HG03196 (cell line): Measurements from ENCODE around the gene TAC4.

ENCODE experiments used
- ATAC-seq: cut with Tn5 transposase; IDR thresholded peaks from one replicate; pipeline ENCODE4 v1.9.1; 2021; ENCODE audit not compliant: unreplicated experiment

Gene TAC4

GRCh38 chr17:49815761-49816281 is 32.0 kb downstream of the TAC4 start:
- no peak for ATAC-seq

DNA sequence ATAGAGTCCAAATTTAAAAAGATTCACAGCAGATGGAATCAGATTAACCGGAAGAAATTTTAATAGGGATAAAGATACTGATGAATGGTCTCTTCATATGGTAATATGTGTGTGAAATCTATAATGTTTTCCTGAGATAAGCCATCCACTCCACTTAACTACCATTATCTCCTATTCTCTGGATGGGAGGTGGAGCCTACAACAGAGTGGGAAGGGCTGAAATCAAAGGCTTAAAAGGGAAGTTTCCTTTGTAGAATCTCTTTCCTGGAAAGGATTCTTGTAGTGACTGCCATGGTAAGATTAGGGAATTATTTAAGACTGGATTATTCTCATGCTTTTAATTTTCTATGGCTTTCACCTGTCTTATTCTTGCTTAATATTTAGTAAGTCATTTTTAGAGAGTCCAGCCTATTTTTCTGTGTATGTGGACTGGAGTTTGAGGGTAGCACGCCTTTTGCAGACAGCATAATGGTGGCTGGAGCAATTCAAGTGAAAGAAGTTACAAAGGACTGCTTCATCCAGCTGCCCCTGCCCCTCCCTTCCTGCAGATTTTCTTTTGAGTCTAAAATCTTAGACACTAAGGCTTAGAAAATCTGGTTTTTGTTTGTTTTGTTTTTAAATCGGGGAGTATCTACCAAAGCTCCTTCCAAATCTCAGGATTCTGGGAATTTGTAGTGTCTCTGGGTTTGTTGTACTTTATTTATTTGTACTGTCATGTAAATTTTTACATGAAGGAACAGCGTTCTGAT is 32.9 kb downstream of the TAC4 start:
- ATAC-seq, result no peak

- ATAC-seq, result no peak
These were observed 38.8 kb downstream of the TAC4 start for GRCh38 chr17:49809056-49809455.

GRCh38 chr17:49798738-49799137 is 49.1 kb downstream of the TAC4 start:
- ATAC-seq, result no peak

GRCh38 chr17:49798182-49798581 is 49.7 kb downstream of the TAC4 start:
- ATAC-seq, result no peak

DNA sequence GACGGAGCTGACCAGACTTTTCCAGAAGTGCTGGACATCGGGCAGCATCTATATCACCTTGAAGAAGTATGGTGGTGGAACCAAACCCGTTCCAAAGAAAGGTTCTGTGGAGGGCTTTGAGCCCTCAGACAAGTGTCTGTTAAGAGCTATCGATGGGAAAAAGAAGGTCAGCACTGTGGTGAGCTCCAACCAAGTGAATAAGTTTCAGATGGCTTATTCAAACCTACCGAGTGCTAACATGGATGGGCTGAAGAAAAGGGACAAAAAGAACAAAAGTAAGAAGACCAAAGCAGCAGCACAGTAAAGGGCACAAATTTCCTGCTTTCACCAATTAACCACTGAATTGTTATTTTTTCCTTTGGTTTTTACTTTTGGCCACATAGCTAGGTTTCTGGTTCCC is 52.5 kb downstream of the TAC4 start:
- ATAC-seq, result no peak

DNA sequence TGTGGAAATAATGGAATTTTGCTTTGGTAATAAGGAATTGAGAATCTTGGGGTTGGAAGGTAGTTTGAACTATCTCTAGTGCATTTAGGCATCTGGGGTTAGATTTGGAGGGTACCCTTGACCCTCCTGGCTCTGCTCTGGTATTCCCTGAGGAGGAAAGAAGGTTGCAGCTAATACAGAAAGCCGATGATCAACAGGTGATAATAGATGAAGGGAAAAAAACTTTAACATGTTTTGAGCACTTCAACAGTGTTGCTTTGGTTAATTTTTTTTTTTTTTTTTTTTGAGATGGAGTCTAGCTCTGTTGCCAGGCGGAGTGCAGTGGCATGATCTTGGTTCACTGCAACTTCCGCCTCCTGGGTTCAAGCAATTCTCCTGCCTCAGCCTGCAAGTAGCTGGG is 54.6 kb downstream of the TAC4 start:
- ATAC-seq, result no peak

GRCh38 chr17:49789243-49789578 is 58.7 kb downstream of the TAC4 start:
- no peak for ATAC-seq

DNA sequence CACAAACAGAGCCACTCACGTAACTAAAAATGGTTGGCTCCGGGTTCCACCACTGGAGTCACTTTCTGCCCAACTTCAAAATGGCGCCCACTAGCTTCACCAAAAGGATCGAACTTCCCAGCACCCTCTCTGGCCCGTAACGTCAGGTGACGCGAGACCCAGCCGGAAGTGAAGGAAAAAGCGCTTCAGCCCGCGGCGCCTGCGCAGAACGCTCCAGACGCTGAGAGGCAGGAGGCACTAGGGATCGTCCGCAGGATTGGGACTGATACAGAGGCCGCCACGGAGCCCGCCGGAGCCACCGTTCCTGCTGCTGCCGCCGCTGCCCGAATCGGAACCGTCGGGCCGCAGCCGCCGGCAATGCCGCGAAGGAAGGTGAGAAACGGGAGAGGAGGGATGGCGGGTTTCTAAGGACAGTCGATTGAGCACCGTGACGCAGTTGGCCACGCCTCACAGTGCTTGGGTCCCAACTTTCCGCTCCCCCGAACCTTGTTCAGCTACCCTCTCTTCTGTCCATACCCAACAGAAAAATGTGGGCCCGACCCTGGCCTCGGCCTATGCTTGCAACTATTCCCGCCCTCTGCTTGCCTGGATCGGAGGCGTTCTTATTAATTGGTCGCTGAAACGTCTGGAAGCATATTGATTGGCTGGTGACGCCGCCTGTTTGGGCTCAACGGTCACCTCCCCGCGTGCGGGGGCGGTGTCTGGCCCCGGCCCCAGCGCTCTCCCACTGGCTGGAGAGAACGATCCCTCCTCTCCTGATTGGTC is 59.2 kb downstream of the TAC4 start, which contains the start of gene KAT7:
Gene KAT7 (plus strand): TSS at position 204 of the 765 bp plus-strand sequence. CDS start 154 bp downstream, at position 358.
- peak; percentile 88 for ATAC-seq
